Measurements from ENCODE around the gene KRTAP12-4.
"Not testable (repeated sequence)": the region's sequence is repeated elsewhere in the genome, so short reads cannot be mapped to it uniquely, and the experiment has no call there.

The KRTAP12-4 gene

GRCh38 chr21:44654576-44655175 is at the start of gene KRTAP12-4:
TSS of gene KRTAP12-4 (minus strand) at chr21:44654659. CDS start at chr21:44654614, 45 bp downstream.
- no peak for DNase-seq (ENCODE audit: low read depth in 3 of 3)

GRCh38 chr21:44703731-44704635 is 49.5 kb upstream of the KRTAP12-4 start:
- no peak for DNase-seq (ENCODE audit: low read depth in 3 of 3)

GRCh38 chr21:44702973-44703730 is 48.7 kb upstream of the KRTAP12-4 start:
- no peak for DNase-seq (ENCODE audit: low read depth in 3 of 3)

- DNase-seq (ENCODE audit: low read depth in 3 of 3), result no peak
Measured at GRCh38 chr21:44702111-44702972, 47.9 kb upstream of the KRTAP12-4 start.

GRCh38 chr21:44701541-44701940 is 47.1 kb upstream of the KRTAP12-4 start:
- DNase-seq (ENCODE audit: low read depth in 3 of 3), result no peak

- DNase-seq (ENCODE audit: low read depth in 3 of 3), result no peak
Measured at GRCh38 chr21:44701023-44701400, 46.6 kb upstream of the KRTAP12-4 start.

- no peak for DNase-seq (ENCODE audit: low read depth in 3 of 3)
Measured at GRCh38 chr21:44700101-44701022, 45.9 kb upstream of the KRTAP12-4 start.

- no peak for DNase-seq (ENCODE audit: low read depth in 3 of 3)
Measured at GRCh38 chr21:44699502-44700001, 45.1 kb upstream of the KRTAP12-4 start.

- DNase-seq (ENCODE audit: low read depth in 3 of 3), result no peak
Measured at GRCh38 chr21:44697811-44698734, 43.6 kb upstream of the KRTAP12-4 start.

- not testable (repeated sequence) for DNase-seq (ENCODE audit: low read depth in 3 of 3)
Measured at GRCh38 chr21:44697172-44697810, 42.8 kb upstream of the KRTAP12-4 start, which contains the start of gene KRTAP10-12. TSS of gene KRTAP10-12 (plus strand) at chr21:44697172. CDS start at chr21:44697202, 30 bp downstream.

GRCh38 chr21:44696572-44696971 is 42.1 kb upstream of the KRTAP12-4 start:
- no peak for DNase-seq (ENCODE audit: low read depth in 3 of 3)

GRCh38 chr21:44695641-44696040 is 41.2 kb upstream of the KRTAP12-4 start:
- no peak for DNase-seq (ENCODE audit: low read depth in 3 of 3)

- DNase-seq (ENCODE audit: low read depth in 3 of 3), result no peak
Measured at GRCh38 chr21:44695184-44695583, 40.7 kb upstream of the KRTAP12-4 start.

- DNase-seq (ENCODE audit: low read depth in 3 of 3), result no peak
Measured at GRCh38 chr21:44694776-44695175, 40.3 kb upstream of the KRTAP12-4 start.

- no peak for DNase-seq (ENCODE audit: low read depth in 3 of 3)
Measured at GRCh38 chr21:44692798-44693512, 38.5 kb upstream of the KRTAP12-4 start.

- no peak for DNase-seq (ENCODE audit: low read depth in 3 of 3)
Measured at GRCh38 chr21:44691686-44692085, 37.2 kb upstream of the KRTAP12-4 start.

GRCh38 chr21:44689740-44690139 is 35.3 kb upstream of the KRTAP12-4 start:
- not testable (repeated sequence) for DNase-seq (ENCODE audit: low read depth in 3 of 3)

GRCh38 chr21:44687671-44688070 is 33.2 kb upstream of the KRTAP12-4 start:
- DNase-seq (ENCODE audit: low read depth in 3 of 3), result no peak
